PFSK-1 (cell line): ENCODE results near the gene RFTN1.

Experiments
- POLR2AphosphoS5 ChIP-seq: IDR thresholded peaks from 2 replicates; pipeline ENCODE4 v1.6.1; 2012; ENCODE audit warnings: low read depth, mild to moderate bottlenecking, control low read depth, low read length, moderate library complexity
- SIN3A ChIP-seq: IDR thresholded peaks from 2 replicates; pipeline ENCODE4 v1.6.1; 2012; ENCODE audit warnings: mild to moderate bottlenecking, low read length, moderate library complexity, borderline replicate concordance; ENCODE audit not compliant: insufficient read depth
- TAF1 ChIP-seq: IDR thresholded peaks from 2 replicates; pipeline ENCODE4 v1.6.1; 2012; ENCODE audit warnings: low read length, control low read depth, borderline replicate concordance; ENCODE audit not compliant: insufficient read depth
- TF ChIP-seq, protein P1 (sequence below), 2 experiments: IDR thresholded peaks; 2 replicates each; pipeline versions ENCODE4 v1.6.1 to v1.8.0; 2011 to 2012; ENCODE audit warnings: low read depth in 2 of 2, low read length in 2 of 2, control low read depth in 1 of 2, inconsistent platforms in 1 of 2, mild to moderate bottlenecking in 1 of 2, moderate library complexity in 1 of 2; ENCODE audit not compliant: insufficient read depth in 1 of 2

GRCh38 chr3:16369276-16369675, 144.2 kb downstream of the RFTN1 start:
- TF ChIP-seq, protein P1, sequence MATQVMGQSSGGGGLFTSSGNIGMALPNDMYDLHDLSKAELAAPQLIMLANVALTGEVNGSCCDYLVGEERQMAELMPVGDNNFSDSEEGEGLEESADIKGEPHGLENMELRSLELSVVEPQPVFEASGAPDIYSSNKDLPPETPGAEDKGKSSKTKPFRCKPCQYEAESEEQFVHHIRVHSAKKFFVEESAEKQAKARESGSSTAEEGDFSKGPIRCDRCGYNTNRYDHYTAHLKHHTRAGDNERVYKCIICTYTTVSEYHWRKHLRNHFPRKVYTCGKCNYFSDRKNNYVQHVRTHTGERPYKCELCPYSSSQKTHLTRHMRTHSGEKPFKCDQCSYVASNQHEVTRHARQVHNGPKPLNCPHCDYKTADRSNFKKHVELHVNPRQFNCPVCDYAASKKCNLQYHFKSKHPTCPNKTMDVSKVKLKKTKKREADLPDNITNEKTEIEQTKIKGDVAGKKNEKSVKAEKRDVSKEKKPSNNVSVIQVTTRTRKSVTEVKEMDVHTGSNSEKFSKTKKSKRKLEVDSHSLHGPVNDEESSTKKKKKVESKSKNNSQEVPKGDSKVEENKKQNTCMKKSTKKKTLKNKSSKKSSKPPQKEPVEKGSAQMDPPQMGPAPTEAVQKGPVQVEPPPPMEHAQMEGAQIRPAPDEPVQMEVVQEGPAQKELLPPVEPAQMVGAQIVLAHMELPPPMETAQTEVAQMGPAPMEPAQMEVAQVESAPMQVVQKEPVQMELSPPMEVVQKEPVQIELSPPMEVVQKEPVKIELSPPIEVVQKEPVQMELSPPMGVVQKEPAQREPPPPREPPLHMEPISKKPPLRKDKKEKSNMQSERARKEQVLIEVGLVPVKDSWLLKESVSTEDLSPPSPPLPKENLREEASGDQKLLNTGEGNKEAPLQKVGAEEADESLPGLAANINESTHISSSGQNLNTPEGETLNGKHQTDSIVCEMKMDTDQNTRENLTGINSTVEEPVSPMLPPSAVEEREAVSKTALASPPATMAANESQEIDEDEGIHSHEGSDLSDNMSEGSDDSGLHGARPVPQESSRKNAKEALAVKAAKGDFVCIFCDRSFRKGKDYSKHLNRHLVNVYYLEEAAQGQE (IDR thresholded peaks at IDR 0.05; ENCODE audit: insufficient read depth in 1 of 2, low read depth in 2 of 2, low read length in 2 of 2), result no peak
- TF ChIP-seq TAF1 (no peak), POLR2AphosphoS5 (no peak), SIN3A (no peak)
